ENCODE measurements around the gene IMP3. TPM values are rescaled to one million over a fixed set of nuclear protein-coding genes. Genes with fewer than 3 reads are reported as not detected.
A peak's percentile ranks its signal among the peaks of the same experiment; 100 is the strongest.

IMP3 gene
- total RNA-seq, 1 experiment from 2014 or later: 56.0 TPM

- in situ Hi-C loops (cut with HindIII; ENCODE audit: low pct_unique_long_range_greater_than_20kb, low sequenced_read_pairs): no loop called here
- H3K27ac ChIP-seq (ENCODE audit: low read length): peak overlapping the region; percentile 71
- ATAC-seq (no peak), DNase-seq (ENCODE audit: low read depth, low spot score) (no peak)
- H3K4me1 ChIP-seq (ENCODE audit: control insufficient read depth, insufficient read depth, low read length): peaks cover 30% of the 10 kb centered on the region
- no TSS peak for BruUV-seq (replicated peaks)
- H3K36me3 ChIP-seq (ENCODE audit: control insufficient read depth, insufficient read depth, low read length): no peaks in the 10 kb centered on the region
- POLR2A ChIA-PET: interaction anchor here (0.6 to 1.1 kb wide), 4 partner anchors 34 to 326 kb away, joined by 3 to 8 read pairs (median 4); no protein-coding TSS in a partner anchor
- H3K9me3 ChIP-seq (ENCODE audit: control insufficient read depth, insufficient read depth, low read depth, low read length): no peaks in the 10 kb centered on the region
- CTCF ChIA-PET: interaction anchor here (0.5 to 1.4 kb wide), 2 partner anchors 34 to 62 kb away, joined by 3 to 4 read pairs; no protein-coding TSS in a partner anchor
- intact Hi-C loops (cut with micrococcal nuclease; ENCODE audit: unreplicated experiment): no loop called here
- TF ChIP-seq SIN3A (IDR thresholded peaks at IDR 0.05; ENCODE audit: borderline replicate concordance, insufficient read depth, low read depth, low read length) (no peak), POLR2AphosphoS5 (IDR thresholded peaks at IDR 0.05; ENCODE audit: low read depth, low read length) (no peak), CTCF (IDR thresholded peaks at IDR 0.05) (no peak), REST (IDR thresholded peaks at IDR 0.05; ENCODE audit: insufficient read depth in 1 of 2, low read depth in 2 of 2, low read length in 1 of 2) (no peak), TCF7L2 (IDR thresholded peaks at IDR 0.05; ENCODE audit: low read depth, low read length) (no peak)
- no peaks in the 10 kb centered on the region for H3K27me3 ChIP-seq (ENCODE audit: control insufficient read depth, insufficient read depth, low read length)
- H3K4me3 ChIP-seq (ENCODE audit: low read depth in 2 of 2, low read length in 2 of 2): no peak overlapping the region
Measured at GRCh38 chr15:75671730-75672602, 31.9 kb upstream of the IMP3 start.

GRCh38 chr15:75669879-75670212, 29.8 kb upstream of the IMP3 start:
- Histone ChIP-seq H3K9me3 (ENCODE audit: control insufficient read depth, insufficient read depth, low read depth, low read length) (no peaks in the 10 kb centered on the region), H3K4me1 (ENCODE audit: control insufficient read depth, insufficient read depth, low read length) (peaks cover 38% of the 10 kb centered on the region), H3K36me3 (ENCODE audit: control insufficient read depth, insufficient read depth, low read length) (no peaks in the 10 kb centered on the region), H3K27me3 (ENCODE audit: control insufficient read depth, insufficient read depth, low read length) (no peaks in the 10 kb centered on the region), H3K4me3 (ENCODE audit: low read depth in 2 of 2, low read length in 2 of 2) (no peak overlapping the region), H3K27ac (ENCODE audit: low read length) (no peak overlapping the region)
- ATAC-seq (no peak), DNase-seq (ENCODE audit: low read depth, low spot score) (no peak)
- TF ChIP-seq SIN3A (IDR thresholded peaks at IDR 0.05; ENCODE audit: borderline replicate concordance, insufficient read depth, low read depth, low read length) (no peak), CTCF (IDR thresholded peaks at IDR 0.05) (no peak), REST (IDR thresholded peaks at IDR 0.05; ENCODE audit: insufficient read depth in 1 of 2, low read depth in 2 of 2, low read length in 1 of 2) (no peak), POLR2AphosphoS5 (IDR thresholded peaks at IDR 0.05; ENCODE audit: low read depth, low read length) (no peak), TCF7L2 (IDR thresholded peaks at IDR 0.05; ENCODE audit: low read depth, low read length) (no peak)
- CTCF ChIA-PET: no interaction called here
- no TSS peak for BruUV-seq (replicated peaks)
- in situ Hi-C loops (cut with HindIII; ENCODE audit: low pct_unique_long_range_greater_than_20kb, low sequenced_read_pairs) (no loop called here), intact Hi-C loops (cut with micrococcal nuclease; ENCODE audit: unreplicated experiment) (no loop called here)
- POLR2A ChIA-PET: no interaction called here
